Measurements from ENCODE around the gene MSL1.
A peak's percentile ranks its signal among the peaks of the same experiment; 100 is the strongest.

GRCh38 chr17:40122136-40122998, 596 bp downstream of the MSL1 start:
- TF ChIP-seq, protein P1, sequence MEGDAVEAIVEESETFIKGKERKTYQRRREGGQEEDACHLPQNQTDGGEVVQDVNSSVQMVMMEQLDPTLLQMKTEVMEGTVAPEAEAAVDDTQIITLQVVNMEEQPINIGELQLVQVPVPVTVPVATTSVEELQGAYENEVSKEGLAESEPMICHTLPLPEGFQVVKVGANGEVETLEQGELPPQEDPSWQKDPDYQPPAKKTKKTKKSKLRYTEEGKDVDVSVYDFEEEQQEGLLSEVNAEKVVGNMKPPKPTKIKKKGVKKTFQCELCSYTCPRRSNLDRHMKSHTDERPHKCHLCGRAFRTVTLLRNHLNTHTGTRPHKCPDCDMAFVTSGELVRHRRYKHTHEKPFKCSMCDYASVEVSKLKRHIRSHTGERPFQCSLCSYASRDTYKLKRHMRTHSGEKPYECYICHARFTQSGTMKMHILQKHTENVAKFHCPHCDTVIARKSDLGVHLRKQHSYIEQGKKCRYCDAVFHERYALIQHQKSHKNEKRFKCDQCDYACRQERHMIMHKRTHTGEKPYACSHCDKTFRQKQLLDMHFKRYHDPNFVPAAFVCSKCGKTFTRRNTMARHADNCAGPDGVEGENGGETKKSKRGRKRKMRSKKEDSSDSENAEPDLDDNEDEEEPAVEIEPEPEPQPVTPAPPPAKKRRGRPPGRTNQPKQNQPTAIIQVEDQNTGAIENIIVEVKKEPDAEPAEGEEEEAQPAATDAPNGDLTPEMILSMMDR (IDR thresholded peaks at IDR 0.05): peak in 1 of 6 experiments; percentile 2
- peak in 1 of 2 donors; percentile 27 for TF ChIP-seq POLR2A (IDR thresholded peaks at IDR 0.05)
